HG03469 (cell line): Measurements from ENCODE around the gene DSC1.

Experiments used
- ATAC-seq: cut with Tn5 transposase; IDR thresholded peaks from one replicate; pipeline ENCODE4 v1.9.1; 2021; ENCODE audit warnings: mild to moderate bottlenecking, moderate library complexity, moderate number of reproducible peaks; ENCODE audit not compliant: unreplicated experiment

The DSC1 gene

GRCh38 chr18:31104444-31104843, 58.2 kb downstream of the DSC1 start:
- ATAC-seq, result no peak

- ATAC-seq, result no peak
Measured at GRCh38 chr18:31103423-31103822, 59.2 kb downstream of the DSC1 start.

GRCh38 chr18:31102941-31103340, 59.7 kb downstream of the DSC1 start:
- ATAC-seq, result no peak

GRCh38 chr18:31102025-31102684, 60.5 kb downstream of the DSC1 start, which contains the start of gene DSC2:
TSS of gene DSC2 (minus strand) at chr18:31102421. CDS start at chr18:31101971, 450 bp downstream.
- ATAC-seq, result no peak

- no peak for ATAC-seq
Measured at GRCh38 chr18:31101183-31102024, 61.3 kb downstream of the DSC1 start.

GRCh38 chr18:31100436-31101182, 62.0 kb downstream of the DSC1 start:
- ATAC-seq, result no peak

GRCh38 chr18:31099450-31100230, 63.0 kb downstream of the DSC1 start:
- ATAC-seq, result no peak

GRCh38 chr18:31098878-31099277, 63.8 kb downstream of the DSC1 start:
- ATAC-seq, result no peak

GRCh38 chr18:31097666-31098065, 65.0 kb downstream of the DSC1 start:
- no peak for ATAC-seq

- no peak for ATAC-seq
Measured at GRCh38 chr18:31093880-31094279, 68.8 kb downstream of the DSC1 start.

- ATAC-seq, result no peak
Measured at GRCh38 chr18:31093294-31093693, 69.4 kb downstream of the DSC1 start.

GRCh38 chr18:31091350-31091749, 71.3 kb downstream of the DSC1 start:
- ATAC-seq, result no peak

- no peak for ATAC-seq
Measured at GRCh38 chr18:31088532-31088931, 74.1 kb downstream of the DSC1 start.

GRCh38 chr18:31079973-31080372, 82.7 kb downstream of the DSC1 start:
- no peak for ATAC-seq
